ENCODE measurements around the gene HOXB6.

The HOXB6 gene

DNA sequence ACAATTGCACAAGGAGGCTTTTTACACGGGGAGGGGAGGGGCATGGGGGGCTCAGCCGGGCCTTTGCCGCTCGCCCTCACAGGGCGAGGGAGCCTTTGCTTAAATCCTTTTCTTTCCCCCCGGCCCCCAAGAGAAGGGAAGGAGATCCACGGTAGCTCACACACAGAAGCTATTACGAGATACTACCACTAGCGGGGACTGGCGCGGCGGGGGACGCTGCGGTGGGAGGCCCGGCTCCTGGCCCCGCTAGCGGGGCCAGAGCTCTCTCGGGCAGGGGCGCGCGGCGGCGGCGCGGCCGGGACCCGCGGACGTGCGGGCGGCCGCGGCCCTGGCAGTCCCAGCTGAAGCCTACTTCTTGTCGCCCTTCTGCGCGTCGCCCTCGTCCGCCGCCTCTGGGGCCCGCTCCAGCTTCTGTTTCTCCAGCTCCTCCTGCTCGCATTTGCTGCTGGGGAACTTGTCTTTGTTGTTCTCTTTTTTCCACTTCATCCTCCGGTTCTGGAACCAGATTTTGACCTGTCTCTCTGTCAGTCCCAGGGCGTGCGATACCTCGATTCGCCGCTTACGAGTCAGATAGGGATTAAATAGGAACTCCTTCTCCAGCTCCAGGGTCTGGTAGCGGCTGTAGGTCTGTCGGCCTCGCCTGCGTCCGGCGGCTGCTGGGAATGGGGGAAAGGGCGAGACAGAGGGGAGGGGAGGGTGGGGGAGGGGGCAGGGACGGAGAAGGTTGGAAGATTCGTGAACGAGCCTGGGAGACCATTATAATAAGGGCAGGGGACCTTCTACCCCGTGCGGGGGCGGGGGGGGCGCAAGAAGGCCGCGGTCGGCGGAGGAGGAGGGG is 8.3 kb upstream of the HOXB6 start:
- no peaks in the 10 kb centered on the region for H3K9me3 Mint-ChIP-seq
- peaks cover 3% of the 10 kb centered on the region for H3K36me3 Mint-ChIP-seq
- peak overlapping the region; percentile 61 for H3K4me3 Mint-ChIP-seq
- peaks cover 48% of the 10 kb centered on the region for H3K4me1 Mint-ChIP-seq
- peak; percentile 62 for DNase-seq
- H3K27ac Mint-ChIP-seq, result peak overlapping the region; percentile 75
- CTCF ChIA-PET, result interaction anchor here (0.8 to 2.8 kb wide), 10 partner anchors 10 to 350 kb away, joined by 3 to 11 read pairs (median 4); partner anchors contain the start of genes HOXB5 and HOXB9
- H3K27me3 Mint-ChIP-seq, result peaks cover 100% of the 10 kb centered on the region

GRCh38 chr17:48612456-48612853 is 7.7 kb upstream of the HOXB6 start:
- peaks cover 3% of the 10 kb centered on the region for H3K36me3 Mint-ChIP-seq
- DNase-seq, result no peak
- peak overlapping the region; percentile 57 for H3K4me3 Mint-ChIP-seq
- CTCF ChIA-PET, result interaction anchor here (0.8 to 1.4 kb wide), 8 partner anchors 10 to 349 kb away, joined by 3 to 5 read pairs (median 4); partner anchors contain the start of gene HOXB5
- H3K27me3 Mint-ChIP-seq, result peaks cover 100% of the 10 kb centered on the region
- peaks cover 45% of the 10 kb centered on the region for H3K4me1 Mint-ChIP-seq
- H3K9me3 Mint-ChIP-seq, result no peaks in the 10 kb centered on the region
- peak overlapping the region; percentile 66 for H3K27ac Mint-ChIP-seq

DNA sequence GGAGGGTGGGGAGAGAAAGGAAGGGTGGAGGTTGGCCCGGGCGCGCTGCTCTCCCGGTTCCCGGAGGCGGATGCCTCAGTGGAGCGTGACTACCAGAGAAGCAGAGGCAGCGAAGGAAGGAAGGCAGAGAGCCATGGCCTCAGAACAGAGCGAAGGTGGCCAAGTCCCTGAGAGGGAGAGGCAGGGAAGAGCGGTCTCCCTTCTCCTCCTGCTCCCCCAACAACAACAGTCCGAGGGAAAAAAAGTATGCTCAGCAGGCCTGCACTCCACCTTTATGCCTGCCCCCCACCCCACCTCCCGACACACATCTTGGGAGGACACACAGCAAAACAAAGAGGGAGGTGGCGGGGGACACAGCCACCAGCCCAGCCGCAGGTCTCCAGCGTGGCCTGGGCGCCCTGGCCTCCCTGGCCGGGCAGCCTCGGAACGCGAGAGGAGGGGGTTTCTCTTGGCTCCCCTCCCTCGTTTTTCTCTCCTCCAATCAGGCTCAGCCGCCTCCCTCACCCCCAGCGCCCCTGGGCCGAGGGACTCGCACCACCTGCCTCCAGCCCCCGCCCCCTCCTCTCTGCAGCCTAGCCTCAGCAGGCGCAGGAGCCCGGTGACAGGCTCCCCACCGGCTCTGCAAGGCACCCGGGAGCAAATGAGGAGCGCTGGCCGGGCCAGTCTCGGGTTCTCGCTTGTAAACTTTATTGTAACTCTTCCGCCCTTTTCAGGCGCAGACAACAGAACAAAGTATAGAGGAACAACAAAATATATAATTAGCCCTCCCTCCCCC is 7.1 kb upstream of the HOXB6 start:
- Mint-ChIP-seq H3K4me1 (peaks cover 39% of the 10 kb centered on the region), H3K27me3 (peaks cover 100% of the 10 kb centered on the region), H3K27ac (peak overlapping the region; percentile 52), H3K36me3 (peaks cover 1% of the 10 kb centered on the region), H3K4me3 (peak overlapping the region; percentile 83), H3K9me3 (no peaks in the 10 kb centered on the region)
- peak; percentile 37 for DNase-seq
- CTCF ChIA-PET, result interaction anchor here (1.4 kb wide), 2 partner anchors 13 to 349 kb away, joined by 4 to 5 read pairs; no protein-coding TSS in a partner anchor

DNA sequence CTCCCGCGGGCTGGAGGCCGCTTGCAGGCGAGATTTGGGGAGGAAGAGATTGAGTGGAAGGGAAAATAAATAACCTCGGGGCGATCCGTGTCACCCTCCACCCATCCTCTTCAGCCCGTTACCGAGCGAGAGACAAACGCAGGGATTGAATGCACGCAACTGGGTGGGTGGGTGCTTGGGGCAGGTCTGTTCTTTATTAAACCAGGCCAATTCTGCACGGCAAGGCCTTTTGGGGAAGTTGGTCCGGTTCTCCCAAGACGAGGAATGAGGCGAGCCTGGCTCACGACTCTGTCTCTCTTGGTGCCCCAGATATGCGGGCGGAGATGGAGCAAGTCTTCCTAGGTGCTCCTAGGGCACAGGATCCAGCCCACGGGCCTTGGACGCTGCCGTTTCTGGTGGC is 6.4 kb upstream of the HOXB6 start:
- no peak for DNase-seq
- Mint-ChIP-seq H3K9me3 (no peaks in the 10 kb centered on the region), H3K27ac (peak overlapping the region; percentile 61), H3K36me3 (no peaks in the 10 kb centered on the region), H3K4me3 (peak overlapping the region; percentile 83), H3K4me1 (peaks cover 37% of the 10 kb centered on the region), H3K27me3 (peaks cover 100% of the 10 kb centered on the region)
- CTCF ChIA-PET, result no interaction called here

DNA sequence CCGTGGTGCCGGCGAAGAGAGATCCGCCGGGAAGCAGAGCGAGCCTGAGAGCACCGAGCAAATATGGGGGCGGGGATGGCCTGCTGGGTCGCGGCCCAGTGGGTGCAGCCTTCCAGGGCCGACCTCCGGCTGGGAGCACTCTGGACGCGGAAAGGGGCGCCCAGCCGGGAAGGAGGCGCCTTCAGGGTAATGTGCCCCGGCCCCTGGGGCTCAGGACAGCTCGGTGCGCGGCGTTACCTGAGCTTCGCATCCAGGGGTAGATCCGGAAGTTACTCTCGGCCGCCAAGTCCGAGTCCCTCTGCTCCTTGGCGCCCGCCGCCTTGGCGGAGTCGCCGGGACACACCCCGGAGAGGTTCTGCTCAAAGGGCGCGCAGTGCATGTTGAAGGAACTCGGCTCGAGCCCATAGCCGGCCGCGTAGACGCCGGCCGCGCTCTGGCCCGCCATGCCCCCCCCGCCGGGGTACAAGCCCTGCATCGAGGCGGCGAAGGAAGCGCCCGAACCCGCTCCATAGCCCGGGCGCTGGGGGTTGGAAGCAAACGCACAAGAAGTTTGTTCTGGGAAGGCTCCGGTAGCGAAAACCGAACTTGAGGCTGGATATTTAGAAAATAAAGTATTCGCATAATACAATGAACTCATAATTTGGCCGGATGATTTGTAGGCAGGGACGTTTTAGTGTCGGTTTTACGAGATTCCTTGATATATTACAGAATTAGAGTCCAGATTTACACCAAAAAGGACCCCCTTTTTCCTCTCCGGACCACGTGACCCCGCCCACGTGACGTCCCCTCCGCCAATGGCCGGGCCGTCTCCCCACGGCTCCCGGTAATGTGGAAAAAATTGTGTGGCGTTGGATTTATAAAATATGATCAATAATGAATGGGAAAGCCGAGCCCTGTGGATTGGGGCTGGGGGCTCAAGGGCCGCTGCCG is 5.8 kb upstream of the HOXB6 start, which contains the start of gene HOXB7:
Gene HOXB7 (minus strand): TSS at position 736 of the 930 bp plus-strand sequence. CDS start 99 bp downstream, at position 637.
- no peaks in the 10 kb centered on the region for H3K36me3 Mint-ChIP-seq
- H3K27me3 Mint-ChIP-seq, result peaks cover 100% of the 10 kb centered on the region
- peak; percentile 77 for DNase-seq

DNA sequence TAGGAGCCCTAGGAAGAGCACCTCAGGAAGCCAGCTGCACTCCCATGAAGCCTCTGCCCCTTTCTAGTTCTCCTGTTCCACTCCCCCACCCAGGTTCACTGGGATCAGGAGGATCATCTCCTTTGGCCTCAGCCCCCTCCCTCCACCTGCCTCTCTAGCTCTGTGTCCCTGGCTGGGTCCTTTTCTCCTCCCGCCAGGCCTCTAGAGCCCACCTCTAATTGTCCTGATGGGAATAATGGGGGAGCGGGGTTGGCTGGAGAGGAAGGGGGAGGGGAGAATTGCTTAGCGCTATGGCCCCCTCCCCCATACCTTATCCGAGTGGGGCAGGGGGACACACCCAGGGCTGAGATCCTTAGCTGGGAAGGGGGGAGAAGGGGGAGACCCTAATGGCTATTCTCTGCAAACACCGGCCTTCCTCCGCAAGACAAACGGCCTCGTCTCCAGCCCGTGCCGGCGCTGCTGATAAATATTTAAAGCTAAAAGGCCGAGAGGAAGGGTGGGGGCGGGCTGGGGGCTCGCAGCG is 5.0 kb upstream of the HOXB6 start:
- no peak for DNase-seq
- CTCF ChIA-PET, result interaction anchor here (1.1 to 1.7 kb wide), 2 partner anchors 9 to 17 kb away, joined by 5 to 8 read pairs; partner anchors contain the start of gene HOXB5
- peaks cover 40% of the 10 kb centered on the region for H3K4me1 Mint-ChIP-seq
- H3K27me3 Mint-ChIP-seq, result peaks cover 100% of the 10 kb centered on the region
- no peak overlapping the region for H3K27ac Mint-ChIP-seq
- H3K36me3 Mint-ChIP-seq, result no peaks in the 10 kb centered on the region
- no peaks in the 10 kb centered on the region for H3K9me3 Mint-ChIP-seq
- H3K4me3 Mint-ChIP-seq, result peak overlapping the region; percentile 83

More for the DNA sequence above, 5.8 kb upstream of the HOXB6 start, which contains the start of gene HOXB7:
- H3K4me1 Mint-ChIP-seq, result peaks cover 37% of the 10 kb centered on the region
- peak within 1 kb of the TSS; percentile 61 for H3K27ac Mint-ChIP-seq
- no peaks in the 10 kb centered on the region for H3K9me3 Mint-ChIP-seq
- H3K4me3 Mint-ChIP-seq, result peak within 1 kb of the TSS; percentile 83
- CTCF ChIA-PET, result interaction anchor here (1.1 to 1.7 kb wide), 2 partner anchors 8 to 17 kb away, joined by 5 to 8 read pairs; partner anchors contain the start of gene HOXB5

DNA sequence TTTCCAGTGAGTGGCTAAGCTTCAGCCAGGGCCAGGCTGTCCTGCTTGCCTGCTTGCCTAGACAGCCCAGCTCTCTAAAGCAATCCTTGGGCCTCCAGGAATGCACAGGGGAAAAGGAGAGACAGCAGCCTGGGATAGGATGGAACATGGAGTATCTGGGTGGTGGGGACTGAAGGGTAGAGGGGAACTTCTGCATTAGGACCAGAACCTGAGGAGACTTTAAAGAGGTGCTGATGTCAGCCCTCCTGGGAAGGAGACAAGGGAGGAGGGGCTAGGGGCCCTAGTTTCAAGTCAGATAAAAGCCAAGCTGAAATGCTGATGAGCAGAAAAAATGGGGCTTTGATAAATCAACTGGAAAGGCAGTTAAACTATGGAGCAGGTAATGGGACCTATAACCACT is 4.2 kb upstream of the HOXB6 start:
- Mint-ChIP-seq H3K4me1 (peaks cover 44% of the 10 kb centered on the region), H3K9me3 (no peaks in the 10 kb centered on the region), H3K27me3 (peaks cover 100% of the 10 kb centered on the region), H3K27ac (no peak overlapping the region), H3K4me3 (no peak overlapping the region), H3K36me3 (no peaks in the 10 kb centered on the region)
- CTCF ChIA-PET, result interaction anchor here (1.1 to 1.7 kb wide), 3 partner anchors 9 to 28 kb away, joined by 3 to 8 read pairs (median 5); partner anchors contain the start of gene HOXB5
- DNase-seq, result no peak

GRCh38 chr17:48608494-48608834 is 3.7 kb upstream of the HOXB6 start:
- no peaks in the 10 kb centered on the region for H3K9me3 Mint-ChIP-seq
- H3K36me3 Mint-ChIP-seq, result no peaks in the 10 kb centered on the region
- CTCF ChIA-PET, result interaction anchor here (1.1 to 1.7 kb wide), 3 partner anchors 10 to 28 kb away, joined by 3 to 8 read pairs (median 5); partner anchors contain the start of gene HOXB5
- no peak overlapping the region for H3K27ac Mint-ChIP-seq
- no peak for DNase-seq
- peaks cover 43% of the 10 kb centered on the region for H3K4me1 Mint-ChIP-seq
- no peak overlapping the region for H3K4me3 Mint-ChIP-seq
- peaks cover 100% of the 10 kb centered on the region for H3K27me3 Mint-ChIP-seq

DNA sequence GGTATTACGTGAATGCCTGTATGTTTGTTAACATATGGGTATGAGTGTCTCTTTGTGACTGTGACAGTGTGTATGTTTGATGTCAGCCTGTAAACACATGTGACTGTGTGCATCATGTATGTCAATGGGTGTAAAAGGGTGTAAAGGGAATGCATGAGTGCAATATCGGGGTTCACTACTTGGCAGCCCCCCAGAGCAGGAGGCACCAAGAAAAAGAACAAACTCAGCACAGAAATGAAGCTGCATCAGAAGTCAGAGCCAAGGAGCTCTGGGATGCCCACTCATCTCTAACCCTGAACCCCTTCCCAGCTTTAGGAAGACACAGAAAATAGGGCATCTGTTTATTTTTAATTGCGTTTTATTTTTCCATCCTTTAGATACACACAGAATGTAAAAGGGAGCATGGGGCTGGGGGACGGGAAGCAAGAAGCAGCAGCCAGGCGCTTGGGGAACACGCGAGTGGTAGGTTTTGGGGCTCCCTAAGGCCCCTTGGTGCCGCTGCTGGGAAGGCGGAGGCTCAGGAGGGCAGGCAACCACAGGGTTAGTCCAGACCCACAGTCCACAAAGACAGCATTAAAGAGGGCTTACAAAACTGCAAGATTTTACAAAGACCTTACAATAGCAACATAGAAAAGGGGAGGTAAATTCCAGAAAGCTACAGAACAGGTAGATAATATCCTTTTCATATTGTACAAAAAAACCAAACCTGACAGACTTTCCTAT is 2.3 kb upstream of the HOXB6 start:
- CTCF ChIA-PET, result no interaction called here
- H3K4me3 Mint-ChIP-seq, result no peak overlapping the region

GRCh38 chr17:48605991-48606891 is 1.5 kb upstream of the HOXB6 start:
- Mint-ChIP-seq H3K9me3 (no peaks in the 10 kb centered on the region), H3K27ac (no peak overlapping the region), H3K4me3 (no peak overlapping the region), H3K4me1 (peaks cover 41% of the 10 kb centered on the region), H3K27me3 (peaks cover 100% of the 10 kb centered on the region), H3K36me3 (no peaks in the 10 kb centered on the region)
- CTCF ChIA-PET, result no interaction called here
- no peak for DNase-seq

More for the DNA sequence above, 2.3 kb upstream of the HOXB6 start:
- H3K9me3 Mint-ChIP-seq, result no peaks in the 10 kb centered on the region
- H3K27me3 Mint-ChIP-seq, result peaks cover 100% of the 10 kb centered on the region
- H3K4me1 Mint-ChIP-seq, result peaks cover 41% of the 10 kb centered on the region
- no peaks in the 10 kb centered on the region for H3K36me3 Mint-ChIP-seq
- no peak for DNase-seq
- H3K27ac Mint-ChIP-seq, result no peak overlapping the region

GRCh38 chr17:48605409-48605919 is 678 bp upstream of the HOXB6 start:
- no peak for DNase-seq
- H3K27ac Mint-ChIP-seq, result no peak overlapping the region
- H3K4me1 Mint-ChIP-seq, result peaks cover 34% of the 10 kb centered on the region
- H3K36me3 Mint-ChIP-seq, result no peaks in the 10 kb centered on the region
- no peaks in the 10 kb centered on the region for H3K9me3 Mint-ChIP-seq
- H3K27me3 Mint-ChIP-seq, result peaks cover 100% of the 10 kb centered on the region
- CTCF ChIA-PET, result no interaction called here
- no peak overlapping the region for H3K4me3 Mint-ChIP-seq
